Body of pancreas (tissue), 4 donors: ENCODE data around the gene AKR1C3.

Experiments used
- CTCF ChIP-seq, 7 experiments: fragments of 450-650 bp in 4 of 7; fragments of 200-600 bp in 3 of 7; sonication (generic) in 3 of 7; IDR thresholded peaks; one replicate each; pipeline ENCODE4 v1.5.1; 2016 to 2019; ENCODE audit warnings: antibody characterized with exemption in 7 of 7
- POLR2A ChIP-seq, 3 donors: fragments of 450-650 bp; IDR thresholded peaks; one replicate each; pipeline ENCODE4 v1.6.1; 2016; ENCODE audit warnings: antibody characterized with exemption in 3 of 3, mild to moderate bottlenecking in 2 of 3

- TF ChIP-seq CTCF (IDR thresholded peaks at IDR 0.05) (no peak), POLR2A (IDR thresholded peaks at IDR 0.05) (no peak)
Measured at GRCh38 chr10:5096108-5096507, 1.9 kb downstream of the AKR1C3 start.
